Measurements from ENCODE around the gene CEP72. TPM values are rescaled to one million over a fixed set of nuclear protein-coding genes. Genes with fewer than 3 reads are reported as not detected.

CEP72 gene
- total RNA-seq, 1 experiment from 2014 or later: 56.5 TPM

DNA sequence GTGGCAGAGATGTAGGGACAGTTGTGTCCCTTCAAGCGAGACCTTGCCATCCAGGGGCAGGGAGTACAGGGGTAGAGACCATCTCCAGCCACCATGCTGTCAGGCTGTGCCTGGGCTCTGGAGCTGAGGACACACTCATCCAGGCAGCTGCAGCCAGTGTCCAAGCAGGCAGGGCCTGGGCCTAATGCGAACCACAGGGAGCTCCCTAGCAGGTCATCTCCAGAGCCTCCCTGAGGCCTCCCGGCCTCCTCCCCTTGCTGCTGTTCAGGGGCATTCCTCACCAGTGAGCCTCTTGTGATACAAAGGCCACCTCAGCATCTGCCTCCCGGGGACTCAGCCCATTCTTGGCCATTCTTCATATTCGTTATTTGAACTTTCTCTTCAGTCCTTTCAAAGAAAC is 46.0 kb downstream of the CEP72 start:
- Mint-ChIP-seq H3K9me3 (ENCODE audit: low read depth, unreplicated experiment) (no peaks in the 10 kb centered on the region), H3K4me1 (ENCODE audit: low read depth, unreplicated experiment) (peaks cover 8% of the 10 kb centered on the region), H3K27me3 (ENCODE audit: unreplicated experiment) (no peaks in the 10 kb centered on the region), H3K4me3 (ENCODE audit: low read depth, unreplicated experiment) (no peak overlapping the region), H3K36me3 (ENCODE audit: insufficient read depth, unreplicated experiment) (peaks cover 40% of the 10 kb centered on the region), H3K27ac (ENCODE audit: unreplicated experiment) (no peak overlapping the region)
- intact Hi-C loops (cut with micrococcal nuclease; ENCODE audit: unreplicated experiment): no loop called here
- DNase-seq: no peak
- no TSS peak for BruUV-seq (replicated peaks)
- CTCF ChIA-PET: no interaction called here
- TF ChIP-seq, protein P1, sequence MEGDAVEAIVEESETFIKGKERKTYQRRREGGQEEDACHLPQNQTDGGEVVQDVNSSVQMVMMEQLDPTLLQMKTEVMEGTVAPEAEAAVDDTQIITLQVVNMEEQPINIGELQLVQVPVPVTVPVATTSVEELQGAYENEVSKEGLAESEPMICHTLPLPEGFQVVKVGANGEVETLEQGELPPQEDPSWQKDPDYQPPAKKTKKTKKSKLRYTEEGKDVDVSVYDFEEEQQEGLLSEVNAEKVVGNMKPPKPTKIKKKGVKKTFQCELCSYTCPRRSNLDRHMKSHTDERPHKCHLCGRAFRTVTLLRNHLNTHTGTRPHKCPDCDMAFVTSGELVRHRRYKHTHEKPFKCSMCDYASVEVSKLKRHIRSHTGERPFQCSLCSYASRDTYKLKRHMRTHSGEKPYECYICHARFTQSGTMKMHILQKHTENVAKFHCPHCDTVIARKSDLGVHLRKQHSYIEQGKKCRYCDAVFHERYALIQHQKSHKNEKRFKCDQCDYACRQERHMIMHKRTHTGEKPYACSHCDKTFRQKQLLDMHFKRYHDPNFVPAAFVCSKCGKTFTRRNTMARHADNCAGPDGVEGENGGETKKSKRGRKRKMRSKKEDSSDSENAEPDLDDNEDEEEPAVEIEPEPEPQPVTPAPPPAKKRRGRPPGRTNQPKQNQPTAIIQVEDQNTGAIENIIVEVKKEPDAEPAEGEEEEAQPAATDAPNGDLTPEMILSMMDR (IDR thresholded peaks at IDR 0.05; ENCODE audit: unreplicated experiment): no peak

DNA sequence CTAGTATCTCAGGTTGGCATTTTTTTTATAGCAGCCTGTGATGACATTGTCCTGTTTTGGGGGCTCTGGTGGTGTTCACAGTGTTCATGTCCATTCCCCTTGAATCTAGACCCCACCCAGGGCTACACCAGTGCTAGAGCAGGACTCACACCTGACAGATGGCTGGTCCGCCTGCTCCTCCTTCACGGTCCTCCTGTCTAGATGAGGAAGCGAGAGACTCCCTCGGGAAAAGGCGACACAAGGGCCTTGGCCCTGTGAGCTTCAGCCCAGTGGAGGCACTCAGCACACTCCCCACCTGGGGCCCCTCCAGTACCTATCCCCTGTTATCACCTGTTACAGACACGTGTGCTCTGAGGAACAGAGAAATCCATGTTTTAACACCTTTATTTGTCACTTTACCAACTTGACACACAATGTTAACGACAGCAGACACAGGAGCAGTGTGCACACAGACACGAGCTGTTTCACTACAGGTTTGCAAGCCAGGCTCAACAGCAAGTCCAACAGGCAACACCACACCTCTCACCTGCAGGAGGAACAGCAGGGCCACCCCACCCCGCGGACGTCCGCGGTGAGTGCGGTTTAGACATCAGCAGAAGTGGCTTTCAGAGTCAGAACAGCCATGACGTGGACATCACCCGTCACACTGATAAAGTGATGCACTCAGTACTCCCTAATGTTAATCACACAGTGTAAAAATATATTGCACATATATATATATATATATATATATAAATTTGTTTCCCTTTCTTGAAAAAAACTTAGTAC is 47.5 kb downstream of the CEP72 start:
- Mint-ChIP-seq H3K4me1 (ENCODE audit: low read depth, unreplicated experiment) (peaks cover 8% of the 10 kb centered on the region), H3K27ac (ENCODE audit: unreplicated experiment) (no peak overlapping the region), H3K4me3 (ENCODE audit: low read depth, unreplicated experiment) (no peak overlapping the region), H3K27me3 (ENCODE audit: unreplicated experiment) (no peaks in the 10 kb centered on the region), H3K36me3 (ENCODE audit: insufficient read depth, unreplicated experiment) (peaks cover 55% of the 10 kb centered on the region), H3K9me3 (ENCODE audit: low read depth, unreplicated experiment) (no peaks in the 10 kb centered on the region)
- CTCF ChIA-PET: no interaction called here
- TF ChIP-seq, protein P1 (IDR thresholded peaks at IDR 0.05; ENCODE audit: unreplicated experiment): no peak
- BruUV-seq (replicated peaks): no TSS peak
- DNase-seq: no peak
- intact Hi-C loops (cut with micrococcal nuclease; ENCODE audit: unreplicated experiment): no loop called here

DNA sequence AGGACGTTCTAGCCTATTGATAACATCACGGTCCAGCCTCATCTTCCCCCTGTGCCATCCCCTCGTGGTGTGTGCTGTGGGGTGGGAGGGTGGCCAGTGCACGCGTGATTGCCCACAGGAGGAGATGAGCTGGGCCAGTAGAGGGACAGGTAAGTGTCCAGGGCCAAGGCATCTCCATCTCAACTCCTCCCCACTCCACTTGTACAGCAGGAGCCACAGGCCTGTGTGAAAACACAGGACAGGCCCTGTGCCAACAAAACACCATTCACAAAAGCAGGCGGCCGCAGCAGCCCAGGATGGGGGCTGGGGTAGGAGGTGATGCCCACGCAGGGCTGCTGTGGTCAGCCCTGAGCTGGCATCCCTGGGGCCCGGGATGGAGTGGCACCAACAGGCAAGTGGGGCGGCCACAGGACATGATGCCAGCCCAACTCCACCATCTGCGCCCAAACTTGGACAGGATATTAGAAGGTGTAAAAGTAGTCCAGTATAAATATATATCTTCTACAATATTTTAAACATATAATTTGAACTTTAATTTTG is 48.4 kb downstream of the CEP72 start:
- intact Hi-C loops (cut with micrococcal nuclease; ENCODE audit: unreplicated experiment): no loop called here
- no TSS peak for BruUV-seq (replicated peaks)
- Mint-ChIP-seq H3K4me3 (ENCODE audit: low read depth, unreplicated experiment) (no peak overlapping the region), H3K27ac (ENCODE audit: unreplicated experiment) (no peak overlapping the region), H3K4me1 (ENCODE audit: low read depth, unreplicated experiment) (peaks cover 8% of the 10 kb centered on the region), H3K27me3 (ENCODE audit: unreplicated experiment) (no peaks in the 10 kb centered on the region), H3K9me3 (ENCODE audit: low read depth, unreplicated experiment) (no peaks in the 10 kb centered on the region), H3K36me3 (ENCODE audit: insufficient read depth, unreplicated experiment) (peaks cover 62% of the 10 kb centered on the region)
- CTCF ChIA-PET: no interaction called here
- TF ChIP-seq, protein P1 (IDR thresholded peaks at IDR 0.05; ENCODE audit: unreplicated experiment): no peak
- no peak for DNase-seq

DNA sequence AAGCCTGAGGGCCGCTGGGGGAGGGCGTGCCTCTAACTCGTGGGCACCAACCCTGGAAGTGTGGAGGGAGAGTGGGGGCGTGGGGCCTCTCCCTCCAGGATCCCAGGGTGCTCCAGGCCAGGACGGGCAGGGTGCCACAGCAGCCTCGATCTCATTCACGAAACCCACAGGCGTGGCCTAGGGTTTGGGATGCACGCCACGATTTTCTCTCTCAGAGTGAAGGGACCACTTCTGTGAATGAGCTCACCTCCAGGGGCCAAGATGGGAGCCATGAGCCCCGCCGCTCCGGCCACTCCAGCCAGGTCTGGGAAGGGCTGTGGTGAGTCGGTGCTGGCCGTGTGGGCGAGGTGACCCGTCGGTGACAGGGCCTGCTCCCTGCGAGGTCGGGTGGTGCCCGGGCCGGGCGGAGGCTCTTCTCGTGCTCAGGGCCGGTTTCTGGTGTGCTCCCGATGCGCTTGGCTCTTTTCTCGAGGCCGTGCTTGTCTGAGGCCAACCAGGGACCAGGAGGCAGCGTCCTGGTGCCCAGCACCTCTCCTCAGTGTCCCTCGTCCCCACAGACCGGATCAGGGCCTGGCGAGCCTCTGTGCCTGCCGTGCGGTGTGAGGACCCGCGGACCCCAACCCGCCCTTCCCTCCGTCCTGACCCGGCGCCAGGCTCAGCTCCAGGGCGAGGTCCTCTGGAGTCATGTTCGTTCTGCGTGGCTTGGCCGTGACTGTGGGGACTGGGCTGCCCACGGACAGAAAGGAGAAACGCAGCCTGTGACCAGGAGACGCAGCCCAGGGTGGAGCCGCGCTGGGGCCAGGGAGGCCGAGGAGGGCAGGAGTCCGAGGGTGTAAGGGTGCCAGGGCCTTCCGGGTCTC is 50.0 kb downstream of the CEP72 start:
- intact Hi-C loops (cut with micrococcal nuclease; ENCODE audit: unreplicated experiment): no loop called here
- CTCF ChIA-PET: no interaction called here
- H3K27ac Mint-ChIP-seq (ENCODE audit: unreplicated experiment): no peak overlapping the region
- H3K4me1 Mint-ChIP-seq (ENCODE audit: low read depth, unreplicated experiment): peaks cover 8% of the 10 kb centered on the region
- BruUV-seq (replicated peaks): no TSS peak
- TF ChIP-seq, protein P1 (IDR thresholded peaks at IDR 0.05; ENCODE audit: unreplicated experiment): no peak
- no peaks in the 10 kb centered on the region for H3K9me3 Mint-ChIP-seq (ENCODE audit: low read depth, unreplicated experiment)
- no peak for DNase-seq
- H3K27me3 Mint-ChIP-seq (ENCODE audit: unreplicated experiment): no peaks in the 10 kb centered on the region
- H3K36me3 Mint-ChIP-seq (ENCODE audit: insufficient read depth, unreplicated experiment): peaks cover 56% of the 10 kb centered on the region
- H3K4me3 Mint-ChIP-seq (ENCODE audit: low read depth, unreplicated experiment): no peak overlapping the region

Data from Calu3 (cell line).